OCI-LY3 (cell line): Measurements from ENCODE around the gene EPN1.

ENCODE experiments used
- CTCF ChIP-seq: fragments of 200-600, 300-600 bp; sonication (generic); IDR thresholded peaks from 2 replicates; pipeline ENCODE4 v1.5.1; 2014; ENCODE audit warnings: antibody characterized with exemption, low read length, low read depth
- EZH2phosphoT487 ChIP-seq: fragments of 200-600 bp; shearing (Covaris generic); IDR thresholded peaks from 2 replicates; pipeline ENCODE4 v1.6.1; 2018; ENCODE audit warnings: antibody characterized with exemption, mixed run types, low read depth

DNA sequence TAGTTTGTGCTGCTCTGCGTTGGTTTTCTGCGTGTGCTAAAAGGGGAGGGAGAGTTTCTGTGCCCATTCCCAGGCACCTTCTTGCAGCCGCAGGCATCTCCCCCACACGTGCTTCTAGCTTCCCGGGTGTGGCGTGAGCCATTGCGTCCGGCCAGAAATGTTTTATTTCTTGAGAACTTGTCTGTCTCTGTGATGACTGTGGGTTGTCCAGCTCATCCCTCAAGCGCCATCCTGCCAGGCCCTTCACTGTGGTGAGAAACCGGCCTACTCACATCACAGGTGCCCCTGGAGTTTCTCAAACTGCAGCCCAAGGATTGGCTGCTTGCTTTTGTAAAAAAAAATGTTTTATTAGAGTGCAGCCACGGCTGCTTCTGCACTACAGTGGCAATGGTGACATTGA is 24.2 kb downstream of the EPN1 start:
- TF ChIP-seq EZH2phosphoT487 (no peak), CTCF (no peak)
